Stomach (tissue), 4 donors: ENCODE data around the gene HAGHL.

Source experiments
- POLR2A ChIP-seq, 4 donors: fragments of 450-650 bp; IDR thresholded peaks; one replicate each; pipeline ENCODE4 v1.6.1; 2016; ENCODE audit warnings: antibody characterized with exemption in 4 of 4, control low read depth in 2 of 4, mild to moderate bottlenecking in 1 of 4, moderate library complexity in 1 of 4
- TF ChIP-seq, protein P1 (sequence below), 7 experiments: fragments of 450-650 bp in 4 of 7; fragments of 200-600 bp in 3 of 7; sonication (generic) in 3 of 7; IDR thresholded peaks; one replicate each; pipeline ENCODE4 v1.5.1; 2016 to 2019; ENCODE audit warnings: antibody characterized with exemption in 7 of 7, control low read depth in 2 of 7, mild to moderate bottlenecking in 1 of 7

DNA sequence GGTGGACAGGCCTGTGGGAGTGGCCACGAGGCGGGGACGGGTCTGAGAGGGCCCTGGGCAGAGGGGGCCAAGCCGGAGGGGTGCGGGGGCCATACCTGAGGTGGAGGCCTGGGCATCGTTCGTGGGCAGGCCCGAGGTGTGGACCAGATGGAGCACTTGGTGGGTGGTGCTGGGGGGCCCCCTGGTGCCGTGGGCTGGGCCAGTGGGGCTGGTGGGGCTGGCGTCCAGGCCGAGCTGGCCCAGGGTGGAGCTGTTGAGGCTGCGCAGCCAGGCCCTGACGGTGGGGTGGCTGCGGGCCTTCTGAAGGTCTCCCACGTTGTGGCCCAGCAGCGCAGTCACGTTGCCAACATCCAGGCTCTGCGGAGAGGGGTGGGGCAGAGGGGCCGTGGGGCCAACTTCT lies 43.0 kb downstream of the HAGHL start:
- TF ChIP-seq, protein P1, sequence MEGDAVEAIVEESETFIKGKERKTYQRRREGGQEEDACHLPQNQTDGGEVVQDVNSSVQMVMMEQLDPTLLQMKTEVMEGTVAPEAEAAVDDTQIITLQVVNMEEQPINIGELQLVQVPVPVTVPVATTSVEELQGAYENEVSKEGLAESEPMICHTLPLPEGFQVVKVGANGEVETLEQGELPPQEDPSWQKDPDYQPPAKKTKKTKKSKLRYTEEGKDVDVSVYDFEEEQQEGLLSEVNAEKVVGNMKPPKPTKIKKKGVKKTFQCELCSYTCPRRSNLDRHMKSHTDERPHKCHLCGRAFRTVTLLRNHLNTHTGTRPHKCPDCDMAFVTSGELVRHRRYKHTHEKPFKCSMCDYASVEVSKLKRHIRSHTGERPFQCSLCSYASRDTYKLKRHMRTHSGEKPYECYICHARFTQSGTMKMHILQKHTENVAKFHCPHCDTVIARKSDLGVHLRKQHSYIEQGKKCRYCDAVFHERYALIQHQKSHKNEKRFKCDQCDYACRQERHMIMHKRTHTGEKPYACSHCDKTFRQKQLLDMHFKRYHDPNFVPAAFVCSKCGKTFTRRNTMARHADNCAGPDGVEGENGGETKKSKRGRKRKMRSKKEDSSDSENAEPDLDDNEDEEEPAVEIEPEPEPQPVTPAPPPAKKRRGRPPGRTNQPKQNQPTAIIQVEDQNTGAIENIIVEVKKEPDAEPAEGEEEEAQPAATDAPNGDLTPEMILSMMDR (IDR thresholded peaks at IDR 0.05), result no peak
- no peak for TF ChIP-seq POLR2A (IDR thresholded peaks at IDR 0.05)
